ENCODE results near the gene GRIA2. TPM values are rescaled to one million over a fixed set of nuclear protein-coding genes. Genes with fewer than 3 reads are reported as not detected.
"Not testable (repeated sequence)": the region's sequence is repeated elsewhere in the genome, so short reads cannot be mapped to it uniquely, and the experiment has no call there.

GRIA2 gene
- polyA plus RNA-seq, 3 donors, result 1.0 to 1.7 (median 1.1) TPM

- DNase-seq (ENCODE audit: low read depth in 3 of 3, low spot score in 2 of 3), result no peak
Observed at GRCh38 chr4:157246964-157247363, 26.4 kb downstream of the GRIA2 start.

- not testable (repeated sequence) for DNase-seq (ENCODE audit: low read depth in 3 of 3, low spot score in 2 of 3)
Observed at GRCh38 chr4:157258165-157258564, 37.6 kb downstream of the GRIA2 start.

GRCh38 chr4:157265281-157265680 lies 44.8 kb downstream of the GRIA2 start:
- peak; percentile 18 to 41 (median 32) for DNase-seq (ENCODE audit: low read depth in 3 of 3, low spot score in 2 of 3)

GRCh38 chr4:157270108-157270507 lies 49.6 kb downstream of the GRIA2 start:
- DNase-seq (ENCODE audit: low read depth in 3 of 3, low spot score in 2 of 3), result no peak

- DNase-seq (ENCODE audit: low read depth in 3 of 3, low spot score in 2 of 3), result no peak
Observed at GRCh38 chr4:157270552-157270951, 50.0 kb downstream of the GRIA2 start.

GRCh38 chr4:157271166-157271869 lies 50.8 kb downstream of the GRIA2 start:
- DNase-seq (ENCODE audit: low read depth in 3 of 3, low spot score in 2 of 3), result no peak

GRCh38 chr4:157280673-157281072 lies 60.1 kb downstream of the GRIA2 start:
- no peak for DNase-seq (ENCODE audit: low read depth in 3 of 3, low spot score in 2 of 3)

GRCh38 chr4:157282019-157282418 lies 61.5 kb downstream of the GRIA2 start:
- DNase-seq (ENCODE audit: low read depth in 3 of 3, low spot score in 2 of 3), result no peak

GRCh38 chr4:157287445-157287844 lies 66.9 kb downstream of the GRIA2 start:
- no peak for DNase-seq (ENCODE audit: low read depth in 3 of 3, low spot score in 2 of 3)

- DNase-seq (ENCODE audit: low read depth in 3 of 3, low spot score in 2 of 3), result no peak
Observed at GRCh38 chr4:157290622-157291021, 70.1 kb downstream of the GRIA2 start.

GRCh38 chr4:157291071-157291470 lies 70.5 kb downstream of the GRIA2 start:
- DNase-seq (ENCODE audit: low read depth in 3 of 3, low spot score in 2 of 3), result no peak

GRCh38 chr4:157293673-157294072 lies 73.1 kb downstream of the GRIA2 start:
- DNase-seq (ENCODE audit: low read depth in 3 of 3, low spot score in 2 of 3), result no peak

- DNase-seq (ENCODE audit: low read depth in 3 of 3, low spot score in 2 of 3), result no peak
Observed at GRCh38 chr4:157294575-157294974, 74.0 kb downstream of the GRIA2 start.

- no peak for DNase-seq (ENCODE audit: low read depth in 3 of 3, low spot score in 2 of 3)
Observed at GRCh38 chr4:157300701-157301100, 80.2 kb downstream of the GRIA2 start.

GRCh38 chr4:157303471-157303960 lies 83.0 kb downstream of the GRIA2 start:
- DNase-seq (ENCODE audit: low read depth in 3 of 3, low spot score in 2 of 3), result no peak

GRCh38 chr4:157304769-157305168 lies 84.2 kb downstream of the GRIA2 start:
- DNase-seq (ENCODE audit: low read depth in 3 of 3, low spot score in 2 of 3), result no peak

- DNase-seq (ENCODE audit: low read depth in 3 of 3, low spot score in 2 of 3), result no peak
Observed at GRCh38 chr4:157312702-157313101, 92.2 kb downstream of the GRIA2 start.

GRCh38 chr4:157314906-157315305 lies 94.4 kb downstream of the GRIA2 start:
- no peak for DNase-seq (ENCODE audit: low read depth in 3 of 3, low spot score in 2 of 3)

GRCh38 chr4:157315968-157316367 lies 95.4 kb downstream of the GRIA2 start:
- DNase-seq (ENCODE audit: low read depth in 3 of 3, low spot score in 2 of 3), result no peak

- DNase-seq (ENCODE audit: low read depth in 3 of 3, low spot score in 2 of 3), result no peak
Observed at GRCh38 chr4:157320092-157320491, 99.6 kb downstream of the GRIA2 start.

- no peak for DNase-seq (ENCODE audit: low read depth in 3 of 3, low spot score in 2 of 3)
Observed at GRCh38 chr4:157327666-157328065, 107.1 kb downstream of the GRIA2 start.

- no peak for DNase-seq (ENCODE audit: low read depth in 3 of 3, low spot score in 2 of 3)
Observed at GRCh38 chr4:157357887-157358286, 137.4 kb downstream of the GRIA2 start.

GRCh38 chr4:157358439-157358838 lies 137.9 kb downstream of the GRIA2 start:
- no peak for DNase-seq (ENCODE audit: low read depth in 3 of 3, low spot score in 2 of 3)
